OCI-LY3 (cell line): Measurements from ENCODE around the gene NHLRC4.

ENCODE experiments used
- H2AFZ ChIP-seq: fragments of 200-600, 300-600 bp; shearing (Covaris generic); 2 replicates; pipeline ENCODE4 v1.6.0; 2014; ENCODE audit warnings: antibody characterized with exemption, low read depth, low read length
- H3K27ac ChIP-seq: fragments of 200-600, 300-600 bp; sonication (generic); 2 replicates; pipeline ENCODE4 v1.5.1; 2014; ENCODE audit warnings: mild to moderate bottlenecking, low read length, moderate library complexity, mixed read lengths
- H3K27me3 ChIP-seq: fragments of 200-600, 300-600 bp; sonication (generic); 2 replicates; pipeline ENCODE4 v1.6.1; 2014; ENCODE audit warnings: low read depth, low read length, mixed read lengths
- H3K36me3 ChIP-seq: fragments of 200-600, 300-600 bp; sonication (generic); replicated peaks from 2 replicates; pipeline ENCODE3; 2014; ENCODE audit warnings: low read depth, low read length, mixed read lengths
- H3K4me1 ChIP-seq: fragments of 300-600, 200-600 bp; sonication (generic); 2 replicates; pipeline ENCODE4 v1.6.1; 2014; ENCODE audit warnings: low read length, mixed read lengths
- H3K4me2 ChIP-seq: fragments of 200-600, 300-600 bp; sonication (generic); 2 replicates; pipeline ENCODE4 v1.6.1; 2014; ENCODE audit warnings: low read length, mixed read lengths
- H3K4me3 ChIP-seq: fragments of 300-600, 200-600 bp; sonication (generic); 2 replicates; pipeline ENCODE4 v1.5.1; 2014; ENCODE audit warnings: antibody characterized with exemption, mild to moderate bottlenecking, low read length, moderate library complexity
- H3K79me2 ChIP-seq: fragments of 300-600, 200-600 bp; shearing (Covaris generic); 2 replicates; pipeline ENCODE4 v1.6.1; 2014; ENCODE audit warnings: mild to moderate bottlenecking, low read length, mixed read lengths
- H3K9ac ChIP-seq: fragments of 300-600, 200-600 bp; shearing (Covaris generic); 2 replicates; pipeline ENCODE4 v1.6.0; 2014; ENCODE audit warnings: mild to moderate bottlenecking, low read length, moderate library complexity
- H3K9me3 ChIP-seq: fragments of 200-600, 300-600 bp; shearing (Covaris generic); 2 replicates; pipeline ENCODE4 v1.6.1; 2014; ENCODE audit warnings: low read length, mixed read lengths; ENCODE audit not compliant: insufficient read depth
- H4K20me1 ChIP-seq: fragments of 200-600, 300-600 bp; sonication (generic); 2 replicates; pipeline ENCODE4 v1.6.1; 2016; ENCODE audit warnings: low read length, mixed read lengths; ENCODE audit not compliant: insufficient read depth
- CTCF ChIP-seq: fragments of 200-600, 300-600 bp; sonication (generic); IDR thresholded peaks from 2 replicates; pipeline ENCODE4 v1.5.1; 2014; ENCODE audit warnings: antibody characterized with exemption, low read length, low read depth
- EZH2phosphoT487 ChIP-seq: fragments of 200-600 bp; shearing (Covaris generic); IDR thresholded peaks from 2 replicates; pipeline ENCODE4 v1.6.1; 2018; ENCODE audit warnings: antibody characterized with exemption, mixed run types, low read depth

NHLRC4 gene

DNA sequence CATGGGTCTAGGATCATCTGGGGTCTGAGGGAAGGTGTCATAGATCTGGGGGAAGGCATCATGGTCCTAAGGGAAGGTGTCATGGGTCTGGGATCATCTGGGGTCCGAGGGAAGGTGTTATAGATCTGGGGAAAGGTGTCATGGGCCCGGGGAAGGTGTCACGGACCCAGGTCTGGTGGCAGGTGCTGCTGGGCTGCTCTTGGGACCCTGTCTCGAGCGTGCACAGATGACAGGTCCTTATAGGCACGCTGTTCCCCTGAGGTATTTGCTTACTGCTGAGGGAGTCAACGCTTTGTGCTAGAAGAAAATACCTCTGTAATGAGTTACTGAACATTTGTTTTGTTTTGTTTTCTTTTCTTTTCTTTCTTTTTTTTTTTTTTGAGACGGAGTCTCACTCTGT, 24.4 kb downstream of the NHLRC4 start:
- H3K9ac ChIP-seq, result no peak overlapping the region

GRCh38 chr16:591892-592517, 25.2 kb downstream of the NHLRC4 start:
- Histone ChIP-seq H3K79me2 (peaks cover 26% of the 10 kb centered on the region), H4K20me1 (peaks cover 12% of the 10 kb centered on the region; the same call in 1 of the 2 replicates), H2AFZ (no peak overlapping the region), H3K4me1 (peaks cover 14% of the 10 kb centered on the region), H3K9ac (no peak overlapping the region), H3K4me2 (no peak overlapping the region), H3K4me3 (no peak overlapping the region), H3K9me3 (no peaks in the 10 kb centered on the region), H3K36me3 (peaks cover 4% of the 10 kb centered on the region), H3K27me3 (no peaks in the 10 kb centered on the region), H3K27ac (no peak overlapping the region)
- TF ChIP-seq CTCF (no peak), EZH2phosphoT487 (no peak)

More for the DNA sequence above, 24.4 kb downstream of the NHLRC4 start:
- no peaks in the 10 kb centered on the region for H3K9me3 ChIP-seq
- H3K4me2 ChIP-seq, result peak overlapping the region; percentile 100
- no peak overlapping the region for H3K27ac ChIP-seq
- H3K27me3 ChIP-seq, result no peaks in the 10 kb centered on the region
- H3K79me2 ChIP-seq, result peaks cover 27% of the 10 kb centered on the region
- H4K20me1 ChIP-seq, result peaks cover 12% of the 10 kb centered on the region; the same call in 1 of the 2 replicates
- no peak for TF ChIP-seq EZH2phosphoT487
- TF ChIP-seq CTCF, result no peak
- H3K4me3 ChIP-seq, result peak overlapping the region; percentile 95
- H3K36me3 ChIP-seq, result peaks cover 4% of the 10 kb centered on the region
- peaks cover 14% of the 10 kb centered on the region for H3K4me1 ChIP-seq
- no peak overlapping the region for H2AFZ ChIP-seq

GRCh38 chr16:592518-593306, 25.9 kb downstream of the NHLRC4 start:
- no peak for TF ChIP-seq EZH2phosphoT487
- TF ChIP-seq CTCF, result no peak
- Histone ChIP-seq H2AFZ (no peak overlapping the region), H3K4me3 (no peak overlapping the region), H3K4me2 (no peak overlapping the region), H4K20me1 (peaks cover 12% of the 10 kb centered on the region; the same call in 1 of the 2 replicates), H3K27ac (no peak overlapping the region), H3K36me3 (no peaks in the 10 kb centered on the region), H3K79me2 (peaks cover 19% of the 10 kb centered on the region), H3K4me1 (peaks cover 9% of the 10 kb centered on the region), H3K9me3 (no peaks in the 10 kb centered on the region), H3K9ac (no peak overlapping the region), H3K27me3 (no peaks in the 10 kb centered on the region)

DNA sequence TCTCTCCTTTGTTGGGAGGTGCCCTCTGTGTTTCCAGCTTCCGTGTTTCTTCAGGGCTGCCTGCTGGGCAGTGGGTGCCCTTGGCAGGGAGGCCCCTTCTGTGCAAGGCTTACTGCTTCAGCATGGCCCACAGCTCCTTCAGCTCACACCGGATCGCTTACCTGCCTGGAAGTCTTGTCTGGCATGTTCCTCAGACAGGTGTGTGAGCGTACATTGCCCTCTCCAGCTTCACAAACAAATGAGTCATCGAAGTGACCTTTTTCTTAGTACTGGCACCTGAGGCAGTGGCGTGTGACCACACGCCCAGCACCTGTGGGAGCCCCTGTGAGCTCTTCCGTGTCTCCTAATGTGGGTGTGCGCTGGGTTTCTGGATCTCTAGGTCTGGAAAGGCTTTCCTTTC, 26.6 kb downstream of the NHLRC4 start:
- no peaks in the 10 kb centered on the region for H3K36me3 ChIP-seq
- no peaks in the 10 kb centered on the region for H3K27me3 ChIP-seq
- TF ChIP-seq CTCF (no peak), EZH2phosphoT487 (no peak)
- no peak overlapping the region for H3K27ac ChIP-seq
- H3K4me1 ChIP-seq, result peaks cover 6% of the 10 kb centered on the region; the same call in 1 of the 2 replicates
- no peak overlapping the region for H3K4me3 ChIP-seq
- H2AFZ ChIP-seq, result no peak overlapping the region
- H3K9me3 ChIP-seq, result no peaks in the 10 kb centered on the region
- H3K79me2 ChIP-seq, result peaks cover 12% of the 10 kb centered on the region
- peaks cover 12% of the 10 kb centered on the region; the same call in 1 of the 2 replicates for H4K20me1 ChIP-seq
- no peak overlapping the region for H3K9ac ChIP-seq
- no peak overlapping the region for H3K4me2 ChIP-seq
